Keratinocyte (primary cell): ENCODE results near the gene P2RY13.

ENCODE experiments used
- CTCF ChIP-seq, 3 experiments: IDR thresholded peaks in 1 of 3; conservative IDR thresholded peaks in 1 of 3; optimal IDR thresholded peaks in 1 of 3; 2 replicates in 2 of 3; 3 replicates in 1 of 3; pipeline versions ENCODE3 to v1.5.1; 2011; ENCODE audit warnings: low read length in 3 of 3, mild to moderate bottlenecking in 3 of 3, moderate library complexity in 2 of 3, control low read depth in 1 of 3, inconsistent platforms in 1 of 3; ENCODE audit not compliant: insufficient read depth in 2 of 3; ENCODE audit errors: extremely low read depth in 1 of 3
- EZH2 ChIP-seq: IDR thresholded peaks from one replicate; pipeline ENCODE4 v1.6.1; 2012; ENCODE audit warnings: inconsistent platforms, mild to moderate bottlenecking, low read length, moderate library complexity

DNA sequence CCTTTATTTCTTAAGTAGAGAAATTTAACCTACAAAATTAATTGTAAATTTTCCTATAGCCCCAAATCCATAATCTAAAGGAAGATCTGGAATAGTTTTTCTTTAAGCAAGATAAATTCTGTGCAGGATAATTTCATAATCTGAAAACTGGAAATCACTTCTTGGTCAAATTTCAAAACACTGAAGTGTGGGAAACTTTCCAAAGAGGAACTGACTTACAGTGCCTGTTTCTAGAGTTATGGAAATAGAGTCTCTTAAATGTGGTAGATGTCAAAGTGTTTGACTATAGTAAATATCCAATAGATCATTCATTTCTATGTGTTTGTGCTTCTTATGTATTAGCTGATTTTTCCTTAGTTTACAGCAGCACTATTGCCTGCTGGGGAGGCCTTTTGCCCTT, 1.6 kb upstream of the P2RY13 start:
- no peak for TF ChIP-seq CTCF (optimal IDR thresholded peaks at IDR 0.05 in 1 of 3, IDR thresholded peaks at IDR 0.05 in 1 of 3, conservative IDR thresholded peaks at IDR 0.05 in 1 of 3; ENCODE audit: extremely low read depth in 1 of 3, insufficient read depth in 2 of 3, low read length in 3 of 3)
- no peak for TF ChIP-seq EZH2
